Erythroblast (primary cell): ENCODE results near the gene BAIAP2L1.

ENCODE experiments used
- GATA1 ChIP-seq: IDR thresholded peaks from 2 replicates; pipeline ENCODE4 v1.6.1; 2011; ENCODE audit warnings: low read depth, mild to moderate bottlenecking, control low read depth, low read length, moderate library complexity
- POLR2A ChIP-seq: IDR thresholded peaks from 2 replicates; pipeline ENCODE4 v1.6.1; 2011; ENCODE audit warnings: mild to moderate bottlenecking, low read length

GRCh38 chr7:98354511-98355249, 46.2 kb downstream of the BAIAP2L1 start:
- TF ChIP-seq POLR2A: no peak
- no peak for TF ChIP-seq GATA1
